Fibroblast of pulmonary artery (primary cell): ENCODE measurements around the gene BCAR1.
"Not testable (repeated sequence)": the region's sequence is repeated elsewhere in the genome, so short reads cannot be mapped to it uniquely, and the experiment has no call there.

ENCODE experiments used
- DNase-seq: peaks from one replicate; pipeline ENCODE4 v3.0.0-alpha.2; 2010; ENCODE audit warnings: low read depth
- H3K4me3 ChIP-seq: replicated peaks from 2 replicates; pipeline ENCODE4 v1.5.1; 2011; ENCODE audit warnings: low read depth, mild to moderate bottlenecking, control low read depth, low read length, moderate library complexity
- TF ChIP-seq, protein P1 (sequence below): IDR thresholded peaks from 2 replicates; pipeline ENCODE4 v1.5.1; 2011; ENCODE audit warnings: mild to moderate bottlenecking, control low read depth, low read length, inconsistent platforms; ENCODE audit errors: missing control alignments

BCAR1 gene

DNA sequence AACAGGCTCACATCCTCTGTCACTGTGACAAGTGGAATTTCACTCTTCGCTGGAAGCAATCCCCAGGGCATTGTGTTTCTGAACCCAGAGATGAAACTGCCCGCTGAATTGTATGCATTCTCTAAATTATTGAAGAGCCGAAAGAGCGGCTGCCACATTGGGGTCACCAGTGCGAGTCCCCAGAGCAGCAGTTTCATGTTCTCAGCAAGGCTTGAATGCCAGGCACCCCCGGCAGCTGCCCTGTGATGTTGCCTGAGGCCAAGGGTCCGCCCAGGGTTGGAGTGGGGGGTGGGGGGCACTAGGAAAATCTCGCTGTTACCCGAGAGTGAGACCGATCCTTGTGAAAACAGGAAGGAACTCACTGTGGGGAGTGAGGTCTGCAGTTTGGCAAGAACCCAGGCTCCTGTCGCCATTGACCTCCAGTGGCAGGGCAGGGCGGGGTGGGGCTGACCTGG is 20.7 kb upstream of the BCAR1 start:
- H3K4me3 ChIP-seq, result no peak overlapping the region
- no peak for DNase-seq
- TF ChIP-seq, protein P1, sequence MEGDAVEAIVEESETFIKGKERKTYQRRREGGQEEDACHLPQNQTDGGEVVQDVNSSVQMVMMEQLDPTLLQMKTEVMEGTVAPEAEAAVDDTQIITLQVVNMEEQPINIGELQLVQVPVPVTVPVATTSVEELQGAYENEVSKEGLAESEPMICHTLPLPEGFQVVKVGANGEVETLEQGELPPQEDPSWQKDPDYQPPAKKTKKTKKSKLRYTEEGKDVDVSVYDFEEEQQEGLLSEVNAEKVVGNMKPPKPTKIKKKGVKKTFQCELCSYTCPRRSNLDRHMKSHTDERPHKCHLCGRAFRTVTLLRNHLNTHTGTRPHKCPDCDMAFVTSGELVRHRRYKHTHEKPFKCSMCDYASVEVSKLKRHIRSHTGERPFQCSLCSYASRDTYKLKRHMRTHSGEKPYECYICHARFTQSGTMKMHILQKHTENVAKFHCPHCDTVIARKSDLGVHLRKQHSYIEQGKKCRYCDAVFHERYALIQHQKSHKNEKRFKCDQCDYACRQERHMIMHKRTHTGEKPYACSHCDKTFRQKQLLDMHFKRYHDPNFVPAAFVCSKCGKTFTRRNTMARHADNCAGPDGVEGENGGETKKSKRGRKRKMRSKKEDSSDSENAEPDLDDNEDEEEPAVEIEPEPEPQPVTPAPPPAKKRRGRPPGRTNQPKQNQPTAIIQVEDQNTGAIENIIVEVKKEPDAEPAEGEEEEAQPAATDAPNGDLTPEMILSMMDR, result no peak

DNA sequence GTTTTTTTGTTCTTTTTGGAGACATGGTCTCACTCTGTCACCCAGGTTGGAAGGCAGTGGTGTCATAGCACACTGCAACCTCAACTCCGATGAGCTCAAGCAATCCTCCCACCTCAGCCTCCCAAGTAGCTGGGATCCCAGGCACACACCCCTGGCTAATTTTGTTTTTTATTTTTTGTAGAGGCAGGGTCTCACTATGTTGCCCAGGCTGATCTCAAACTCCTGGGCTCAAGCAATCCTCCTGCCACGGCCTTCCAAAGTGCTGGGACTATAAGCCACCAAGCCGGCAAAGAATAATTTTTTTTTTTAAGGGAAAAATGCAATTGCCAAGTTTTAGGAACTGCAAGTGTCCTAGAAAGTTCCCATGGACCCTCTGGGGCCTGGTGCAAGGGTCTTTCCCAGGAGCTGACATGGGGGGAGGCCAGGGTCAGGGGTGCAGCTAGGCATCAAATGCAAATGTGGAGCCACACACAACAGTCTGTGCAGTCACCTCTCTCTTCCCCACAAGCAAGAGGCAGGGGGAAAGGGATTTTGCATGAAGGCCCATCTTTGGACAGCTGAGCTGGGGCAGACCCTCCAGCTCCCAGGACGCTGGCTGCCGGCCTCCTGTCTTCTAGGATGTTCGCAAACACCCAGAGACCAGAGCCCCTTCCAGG is 20.1 kb upstream of the BCAR1 start:
- no peak overlapping the region for H3K4me3 ChIP-seq
- DNase-seq, result no peak
- TF ChIP-seq, protein P1, result no peak

DNA sequence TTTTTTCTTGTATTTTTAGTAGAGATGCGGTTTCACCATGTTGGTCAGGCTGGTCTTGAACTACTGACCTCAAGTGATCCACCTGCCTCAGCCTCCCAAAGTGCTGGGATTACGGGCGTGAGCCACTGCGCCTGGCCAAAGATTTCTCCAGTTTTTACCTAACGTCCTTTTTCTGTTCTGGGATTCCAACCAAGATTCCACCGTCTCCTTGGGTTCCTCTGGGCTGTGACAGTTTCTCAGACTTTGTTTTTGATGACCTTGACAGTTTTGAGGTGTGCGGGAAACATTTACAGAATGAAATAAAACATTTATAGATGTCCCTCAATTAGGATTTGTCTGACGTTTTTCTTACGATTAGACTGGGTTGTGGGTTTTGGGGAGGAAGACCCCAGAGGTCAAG is 17.9 kb upstream of the BCAR1 start:
- not testable (repeated sequence) for H3K4me3 ChIP-seq, DNase-seq

DNA sequence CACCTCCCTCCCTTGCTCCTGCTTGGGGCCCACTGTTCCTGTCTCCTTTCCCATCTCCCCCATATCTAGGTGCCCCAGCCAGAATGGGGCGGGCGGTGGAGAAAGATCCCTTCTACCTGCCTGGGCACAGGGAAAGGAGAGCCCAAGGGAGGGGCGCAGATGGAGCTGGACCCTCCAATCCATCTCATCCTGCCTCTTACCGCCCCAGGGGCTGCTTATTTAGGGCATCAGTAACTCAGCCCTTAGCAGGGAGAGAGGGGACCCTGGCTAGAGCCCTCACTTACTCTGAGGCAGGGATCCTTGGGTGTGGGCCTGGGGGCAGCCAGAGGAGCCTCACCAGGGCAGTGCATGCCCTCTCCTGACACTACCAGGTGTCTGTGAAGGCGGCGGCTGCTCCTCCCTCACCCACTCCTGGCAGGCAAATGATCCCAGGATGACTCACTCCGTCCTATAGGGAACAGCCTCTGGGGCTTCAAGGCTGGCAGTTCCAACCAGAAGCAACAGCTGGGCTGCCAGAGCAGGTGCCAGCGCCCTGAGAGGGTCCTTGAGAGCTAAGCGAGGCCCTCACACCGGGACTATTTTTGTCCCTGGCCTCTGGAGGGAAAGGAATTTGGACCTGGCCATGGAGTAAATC is 16.3 kb upstream of the BCAR1 start:
- TF ChIP-seq, protein P1, result no peak
- no peak for DNase-seq
- H3K4me3 ChIP-seq, result no peak overlapping the region

DNA sequence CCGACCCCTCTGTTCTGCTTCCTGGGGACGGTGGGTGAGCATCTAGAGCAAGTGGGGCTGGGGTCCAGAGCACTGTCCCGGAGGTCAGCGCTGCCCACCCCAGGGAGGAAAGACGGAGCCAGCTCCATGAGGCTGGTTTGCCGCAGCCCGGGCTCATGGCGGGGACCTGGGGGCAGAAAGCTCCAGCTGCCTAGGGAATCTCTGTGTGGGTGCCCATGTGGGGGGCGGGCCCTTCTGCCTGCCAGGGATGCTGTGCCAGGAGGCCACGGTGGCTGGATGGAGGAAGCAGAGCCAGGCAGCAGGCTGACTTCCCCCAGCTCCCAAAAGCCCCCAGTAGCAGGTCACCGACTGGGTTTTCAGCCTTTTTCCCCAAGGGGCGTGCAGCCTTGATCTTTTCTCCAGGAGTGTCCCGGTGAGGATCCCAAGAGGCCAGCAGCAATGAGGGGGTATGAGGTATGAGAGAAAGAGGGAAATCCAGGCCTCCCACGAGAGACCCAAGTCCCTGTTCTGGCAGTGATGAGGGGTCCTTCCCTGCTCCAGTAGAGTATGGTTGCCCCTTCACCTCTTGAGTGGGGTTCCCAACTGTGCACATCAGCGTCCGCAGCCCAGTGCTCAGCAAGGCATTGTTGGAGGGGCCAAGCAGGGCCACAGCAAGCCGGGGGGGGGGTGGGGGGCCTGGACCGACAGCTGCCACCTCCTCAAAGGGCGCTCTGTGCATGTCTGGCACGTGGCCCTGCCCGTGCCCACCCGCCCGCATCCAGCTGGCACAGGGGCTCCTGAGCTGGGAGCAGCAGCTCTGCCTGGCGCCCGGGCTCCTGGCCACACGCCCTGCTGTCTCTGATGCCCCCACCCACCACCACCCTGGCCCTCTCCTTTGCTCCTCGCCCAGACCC is 15.6 kb upstream of the BCAR1 start:
- TF ChIP-seq, protein P1, result no peak
- H3K4me3 ChIP-seq, result no peak overlapping the region
- no peak for DNase-seq

DNA sequence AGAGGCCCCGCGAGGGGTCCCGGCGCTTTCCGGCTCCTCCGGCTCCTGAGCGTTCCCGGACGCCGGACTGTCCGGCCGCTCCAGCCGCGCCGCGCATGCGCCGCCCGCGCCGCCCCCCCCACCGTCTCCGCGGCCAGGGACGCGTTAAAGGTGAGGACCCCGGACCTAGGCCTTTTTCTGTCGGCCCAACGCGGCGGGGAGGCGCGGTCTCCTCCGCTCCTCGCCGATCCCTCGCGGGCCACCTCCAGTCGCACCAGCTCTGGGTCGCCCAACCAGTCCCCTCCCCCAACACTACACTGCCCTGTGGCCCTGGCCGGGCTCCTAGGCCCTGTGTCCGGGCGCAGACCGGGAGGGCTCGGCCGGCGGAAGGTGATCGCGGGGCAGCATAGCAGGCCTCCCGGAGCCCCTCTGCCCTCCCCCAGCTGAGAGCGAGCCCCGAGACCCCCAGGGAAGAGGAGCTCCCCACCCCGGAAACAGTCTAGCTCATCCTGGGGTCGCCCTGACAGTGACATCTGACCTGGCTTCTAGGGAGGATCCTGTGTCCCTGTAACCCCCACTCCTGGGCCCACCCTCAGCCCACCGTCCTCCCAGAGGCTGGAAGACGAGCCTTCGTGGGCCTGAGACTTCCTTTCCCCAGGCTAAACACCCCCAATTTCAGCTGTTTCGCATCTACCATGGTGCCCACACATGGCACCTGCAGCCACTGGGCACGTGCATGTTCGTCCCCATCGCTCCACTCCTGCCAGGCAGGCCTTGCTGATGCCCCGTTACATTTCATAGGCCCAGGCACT is 14.7 kb upstream of the BCAR1 start:
- H3K4me3 ChIP-seq, result peak overlapping the region; percentile 93
- DNase-seq, result peak; percentile 68
- TF ChIP-seq, protein P1, result no peak
